ENCODE results near the gene SLC25A29. TPM values are rescaled to one million over a fixed set of nuclear protein-coding genes. Genes with fewer than 3 reads are reported as not detected.

The SLC25A29 gene
- polyA plus RNA-seq, 3 donors: 43.4 to 135 (median 61.2) TPM

- DNase-seq (ENCODE audit: extremely low read depth in 1 of 11, low read depth in 9 of 11, low spot score in 4 of 11): no peak
Measured at GRCh38 chr14:100268591-100269207, 37.5 kb downstream of the SLC25A29 start.

- DNase-seq (ENCODE audit: extremely low read depth in 1 of 11, low read depth in 9 of 11, low spot score in 4 of 11): no peak
Measured at GRCh38 chr14:100267990-100268389, 38.3 kb downstream of the SLC25A29 start.

- DNase-seq (ENCODE audit: extremely low read depth in 1 of 11, low read depth in 9 of 11, low spot score in 4 of 11): no peak
Measured at GRCh38 chr14:100263141-100263540, 43.1 kb downstream of the SLC25A29 start.

- DNase-seq (ENCODE audit: extremely low read depth in 1 of 11, low read depth in 9 of 11, low spot score in 4 of 11): no peak
Measured at GRCh38 chr14:100262545-100262944, 43.7 kb downstream of the SLC25A29 start.

- no peak for DNase-seq (ENCODE audit: extremely low read depth in 1 of 11, low read depth in 9 of 11, low spot score in 4 of 11)
Measured at GRCh38 chr14:100261621-100262020, 44.6 kb downstream of the SLC25A29 start.

GRCh38 chr14:100256339-100256895 is 49.8 kb downstream of the SLC25A29 start:
- DNase-seq (ENCODE audit: extremely low read depth in 1 of 11, low read depth in 9 of 11, low spot score in 4 of 11): no peak

GRCh38 chr14:100252684-100253083 is 53.6 kb downstream of the SLC25A29 start:
- DNase-seq (ENCODE audit: extremely low read depth in 1 of 11, low read depth in 9 of 11, low spot score in 4 of 11): no peak

GRCh38 chr14:100250732-100251465 is 55.3 kb downstream of the SLC25A29 start:
- no peak for DNase-seq (ENCODE audit: extremely low read depth in 1 of 11, low read depth in 9 of 11, low spot score in 4 of 11)

- DNase-seq (ENCODE audit: extremely low read depth in 1 of 11, low read depth in 9 of 11, low spot score in 4 of 11): peak in 1 of 11 donors; percentile 34
Measured at GRCh38 chr14:100246809-100247428, 59.3 kb downstream of the SLC25A29 start.

- DNase-seq (ENCODE audit: extremely low read depth in 1 of 11, low read depth in 9 of 11, low spot score in 4 of 11): no peak
Measured at GRCh38 chr14:100243020-100243419, 63.2 kb downstream of the SLC25A29 start.

GRCh38 chr14:100241279-100241678 is 65.0 kb downstream of the SLC25A29 start:
- DNase-seq (ENCODE audit: extremely low read depth in 1 of 11, low read depth in 9 of 11, low spot score in 4 of 11): no peak

Other genes starting within 250 kb of the SLC25A29 start
- gene EVL, start 241.0 kb downstream of the SLC25A29 start, polyA plus RNA-seq (ENCODE audit: insufficient read length in 3 of 3): 100 to 1,000 TPM; 130 to 192 (median 156) TPM
- gene DEGS2, start 146.8 kb downstream of the SLC25A29 start, polyA plus RNA-seq (ENCODE audit: insufficient read length in 3 of 3): 1 to 10 TPM; 4.3 to 7.9 (median 7.7) TPM
- 100 to 1,000 TPM; 127 to 160 (median 143) TPM for gene YY1, start 67.3 kb downstream of the SLC25A29 start, polyA plus RNA-seq (ENCODE audit: insufficient read length in 3 of 3)
- gene SLC25A47, start 16.9 kb upstream of the SLC25A29 start, polyA plus RNA-seq (ENCODE audit: insufficient read length in 3 of 3): not detected
- gene WDR25, start 70.0 kb upstream of the SLC25A29 start, polyA plus RNA-seq (ENCODE audit: insufficient read length in 3 of 3): 10 to 100 TPM in 1 of 3 donors, 1 to 10 TPM in 2; 8.5 to 10.7 (median 9.1) TPM

Data from renal cortex interstitium (tissue), 11 donors.